ENCODE results near the gene IL10RA.

IL10RA gene

DNA sequence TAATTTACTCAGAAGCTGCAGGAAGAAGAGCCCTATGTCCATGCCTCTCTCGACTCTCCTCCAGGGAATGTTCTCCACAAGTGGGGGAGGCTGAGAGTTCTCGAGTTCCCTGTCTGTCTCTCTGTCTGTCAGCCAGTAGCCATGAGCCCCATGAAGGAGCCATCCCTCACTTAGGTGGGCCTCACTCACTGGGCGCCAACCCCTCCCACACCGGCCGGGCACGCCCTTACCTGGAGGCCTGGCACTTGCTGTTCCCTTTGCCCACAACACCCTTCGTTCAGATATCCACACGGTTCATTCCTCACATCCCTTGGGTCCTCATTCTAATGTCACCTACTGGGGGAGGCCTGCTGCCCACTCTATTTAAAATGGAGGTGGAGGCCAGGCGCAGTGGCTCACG, 14.2 kb upstream of the IL10RA start:
- Histone ChIP-seq H3K4me3 (ENCODE audit: low read length) (no peak overlapping the region), H3K4me1 (ENCODE audit: low read length) (peaks cover 9% of the 10 kb centered on the region; the same call in 1 of the 2 replicates), H3K9me3 (replicated peaks; ENCODE audit: insufficient read depth, low read length) (no peaks in the 10 kb centered on the region), H3K9me2 (replicated peaks; ENCODE audit: insufficient read depth, low read length) (no peaks in the 10 kb centered on the region), H4K20me1 (ENCODE audit: insufficient read depth, low read length) (no peaks in the 10 kb centered on the region), H3K36me3 (replicated peaks; ENCODE audit: insufficient read depth, low read length) (no peaks in the 10 kb centered on the region), H3K9ac (ENCODE audit: low read length) (no peak overlapping the region), H3K79me2 (ENCODE audit: low read length) (no peaks in the 10 kb centered on the region), H2AFZ (ENCODE audit: low read length) (no peak overlapping the region), H3K27ac (ENCODE audit: low read length) (no peak overlapping the region), H3F3A (ENCODE audit: insufficient read depth, low read length) (no peaks in the 10 kb centered on the region), H3K4me2 (ENCODE audit: low read depth, low read length) (no peak overlapping the region), H3K27me3 (replicated peaks; ENCODE audit: insufficient read depth, low read length) (no peaks in the 10 kb centered on the region)
- TF ChIP-seq EZH2 (optimal IDR thresholded peaks at IDR 0.05; ENCODE audit: low read depth, low read length) (no peak), EZH2phosphoT487 (IDR thresholded peaks at IDR 0.05; ENCODE audit: low read length) (no peak)
- TF ChIP-seq, protein P1, sequence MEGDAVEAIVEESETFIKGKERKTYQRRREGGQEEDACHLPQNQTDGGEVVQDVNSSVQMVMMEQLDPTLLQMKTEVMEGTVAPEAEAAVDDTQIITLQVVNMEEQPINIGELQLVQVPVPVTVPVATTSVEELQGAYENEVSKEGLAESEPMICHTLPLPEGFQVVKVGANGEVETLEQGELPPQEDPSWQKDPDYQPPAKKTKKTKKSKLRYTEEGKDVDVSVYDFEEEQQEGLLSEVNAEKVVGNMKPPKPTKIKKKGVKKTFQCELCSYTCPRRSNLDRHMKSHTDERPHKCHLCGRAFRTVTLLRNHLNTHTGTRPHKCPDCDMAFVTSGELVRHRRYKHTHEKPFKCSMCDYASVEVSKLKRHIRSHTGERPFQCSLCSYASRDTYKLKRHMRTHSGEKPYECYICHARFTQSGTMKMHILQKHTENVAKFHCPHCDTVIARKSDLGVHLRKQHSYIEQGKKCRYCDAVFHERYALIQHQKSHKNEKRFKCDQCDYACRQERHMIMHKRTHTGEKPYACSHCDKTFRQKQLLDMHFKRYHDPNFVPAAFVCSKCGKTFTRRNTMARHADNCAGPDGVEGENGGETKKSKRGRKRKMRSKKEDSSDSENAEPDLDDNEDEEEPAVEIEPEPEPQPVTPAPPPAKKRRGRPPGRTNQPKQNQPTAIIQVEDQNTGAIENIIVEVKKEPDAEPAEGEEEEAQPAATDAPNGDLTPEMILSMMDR (IDR thresholded peaks at IDR 0.05; ENCODE audit: low read length), result no peak
- no peak for DNase-seq

DNA sequence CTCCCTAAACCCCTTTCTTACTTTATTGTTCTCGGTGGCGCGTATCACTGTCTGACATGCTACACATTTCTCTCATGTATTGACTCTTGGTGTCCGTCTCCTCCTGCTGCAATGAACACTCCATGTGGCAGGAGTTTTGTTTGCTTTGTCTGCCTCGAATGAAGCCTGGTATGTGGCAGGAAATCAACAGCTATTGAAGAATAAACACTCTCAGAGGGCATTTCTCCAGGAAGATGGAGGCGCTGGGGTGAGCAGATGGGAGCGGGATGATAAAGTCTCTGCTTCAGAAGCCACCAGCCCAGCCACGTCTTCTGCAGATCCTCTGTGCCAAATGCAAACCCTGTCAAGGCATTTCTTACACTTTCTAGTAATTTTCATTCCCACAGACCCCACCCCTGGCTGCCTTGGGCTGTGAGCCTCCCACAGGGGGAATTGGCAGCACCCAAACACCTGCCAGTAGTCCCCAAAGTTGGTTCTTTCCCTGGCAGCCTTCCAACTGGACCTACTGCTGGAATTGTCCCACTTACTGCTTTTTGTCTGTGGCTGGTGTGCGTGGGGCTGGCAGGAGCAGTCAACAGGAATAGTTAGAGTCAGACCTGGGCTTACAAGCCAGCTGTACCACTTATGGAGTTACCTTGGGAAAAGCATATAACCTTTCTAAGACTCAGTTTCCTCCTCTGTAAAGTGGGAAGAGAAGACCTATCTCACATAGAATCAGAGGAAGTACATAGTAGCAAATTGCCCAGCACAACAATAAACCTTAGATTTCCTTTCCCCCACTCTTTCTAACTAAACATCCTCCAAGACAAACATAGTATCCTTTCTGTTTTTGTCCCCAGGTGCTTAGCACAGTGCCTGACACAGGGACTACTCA, 13.3 kb upstream of the IL10RA start:
- Histone ChIP-seq H3K27ac (ENCODE audit: low read length) (no peak overlapping the region), H2AFZ (ENCODE audit: low read length) (no peak overlapping the region), H3K9me2 (replicated peaks; ENCODE audit: insufficient read depth, low read length) (no peaks in the 10 kb centered on the region), H3K9ac (ENCODE audit: low read length) (no peak overlapping the region), H3K4me3 (ENCODE audit: low read length) (no peak overlapping the region), H4K20me1 (ENCODE audit: insufficient read depth, low read length) (no peaks in the 10 kb centered on the region), H3K27me3 (replicated peaks; ENCODE audit: insufficient read depth, low read length) (no peaks in the 10 kb centered on the region), H3K79me2 (ENCODE audit: low read length) (no peaks in the 10 kb centered on the region), H3K4me2 (ENCODE audit: low read depth, low read length) (no peak overlapping the region), H3K36me3 (replicated peaks; ENCODE audit: insufficient read depth, low read length) (no peaks in the 10 kb centered on the region), H3K4me1 (ENCODE audit: low read length) (peaks cover 9% of the 10 kb centered on the region; the same call in 1 of the 2 replicates), H3K9me3 (replicated peaks; ENCODE audit: insufficient read depth, low read length) (no peaks in the 10 kb centered on the region), H3F3A (ENCODE audit: insufficient read depth, low read length) (no peaks in the 10 kb centered on the region)
- no peak for DNase-seq
- TF ChIP-seq, protein P1 (IDR thresholded peaks at IDR 0.05; ENCODE audit: low read length), result no peak
- no peak for TF ChIP-seq EZH2phosphoT487 (IDR thresholded peaks at IDR 0.05; ENCODE audit: low read length)
- TF ChIP-seq EZH2 (optimal IDR thresholded peaks at IDR 0.05; ENCODE audit: low read depth, low read length), result no peak

DNA sequence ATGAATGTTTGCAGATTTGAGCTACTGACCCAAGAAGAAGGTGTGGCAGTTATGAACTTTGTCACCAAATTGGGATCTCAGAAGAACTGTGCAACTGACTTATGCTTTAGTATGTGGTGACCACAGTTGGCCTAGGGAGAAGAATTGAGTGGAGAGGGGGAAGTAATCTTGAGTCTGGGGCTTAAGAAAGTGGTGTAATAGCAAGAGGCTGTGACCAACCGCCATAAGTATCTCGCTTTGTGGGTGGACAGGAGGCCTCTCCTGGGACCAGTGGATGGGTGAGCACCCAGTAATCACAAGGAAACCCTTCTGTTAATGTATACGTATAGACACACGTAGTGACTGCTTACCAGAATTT, 12.7 kb upstream of the IL10RA start:
- H3K79me2 ChIP-seq (ENCODE audit: low read length), result no peaks in the 10 kb centered on the region
- H3K4me3 ChIP-seq (ENCODE audit: low read length), result no peak overlapping the region
- no peaks in the 10 kb centered on the region for H3K27me3 ChIP-seq (replicated peaks; ENCODE audit: insufficient read depth, low read length)
- H3K9me3 ChIP-seq (replicated peaks; ENCODE audit: insufficient read depth, low read length), result no peaks in the 10 kb centered on the region
- no peaks in the 10 kb centered on the region for H4K20me1 ChIP-seq (ENCODE audit: insufficient read depth, low read length)
- H3F3A ChIP-seq (ENCODE audit: insufficient read depth, low read length), result no peaks in the 10 kb centered on the region
- H3K4me1 ChIP-seq (ENCODE audit: low read length), result peaks cover 9% of the 10 kb centered on the region; the same call in 1 of the 2 replicates
- H3K36me3 ChIP-seq (replicated peaks; ENCODE audit: insufficient read depth, low read length), result no peaks in the 10 kb centered on the region
- no peak overlapping the region for H2AFZ ChIP-seq (ENCODE audit: low read length)
- no peak overlapping the region for H3K9ac ChIP-seq (ENCODE audit: low read length)
- H3K4me2 ChIP-seq (ENCODE audit: low read depth, low read length), result no peak overlapping the region
- DNase-seq, result no peak
- H3K27ac ChIP-seq (ENCODE audit: low read length), result no peak overlapping the region
- H3K9me2 ChIP-seq (replicated peaks; ENCODE audit: insufficient read depth, low read length), result no peaks in the 10 kb centered on the region
- TF ChIP-seq, protein P1 (IDR thresholded peaks at IDR 0.05; ENCODE audit: low read length), result no peak
- no peak for TF ChIP-seq EZH2phosphoT487 (IDR thresholded peaks at IDR 0.05; ENCODE audit: low read length)
- TF ChIP-seq EZH2 (optimal IDR thresholded peaks at IDR 0.05; ENCODE audit: low read depth, low read length), result no peak

Measured in MM.1S (cell line).